AG10803 (cell line): ENCODE results near the gene ANO6.

ENCODE experiments used
- DNase-seq: peaks from one replicate; pipeline ENCODE4 v3.0.0; 2010; ENCODE audit warnings: low read depth
- H3K4me3 ChIP-seq: 2 replicates; pipeline ENCODE4 v1.5.1; 2011; ENCODE audit warnings: mild to moderate bottlenecking, low read length, control low read depth
- CTCF ChIP-seq: conservative IDR thresholded peaks from 2 replicates; pipeline ENCODE4 v1.5.1; 2011; ENCODE audit warnings: mild to moderate bottlenecking, low read length, control low read depth, inconsistent platforms

ANO6 gene

GRCh38 chr12:45182511-45182910 is 33.4 kb upstream of the ANO6 start:
- TF ChIP-seq CTCF: no peak
- no peak overlapping the region for H3K4me3 ChIP-seq
- DNase-seq: no peak

- peak; percentile 29 for DNase-seq
- H3K4me3 ChIP-seq: no peak overlapping the region
- TF ChIP-seq CTCF: peak; percentile 74
Measured at GRCh38 chr12:45183246-45183645, 32.6 kb upstream of the ANO6 start.

DNA sequence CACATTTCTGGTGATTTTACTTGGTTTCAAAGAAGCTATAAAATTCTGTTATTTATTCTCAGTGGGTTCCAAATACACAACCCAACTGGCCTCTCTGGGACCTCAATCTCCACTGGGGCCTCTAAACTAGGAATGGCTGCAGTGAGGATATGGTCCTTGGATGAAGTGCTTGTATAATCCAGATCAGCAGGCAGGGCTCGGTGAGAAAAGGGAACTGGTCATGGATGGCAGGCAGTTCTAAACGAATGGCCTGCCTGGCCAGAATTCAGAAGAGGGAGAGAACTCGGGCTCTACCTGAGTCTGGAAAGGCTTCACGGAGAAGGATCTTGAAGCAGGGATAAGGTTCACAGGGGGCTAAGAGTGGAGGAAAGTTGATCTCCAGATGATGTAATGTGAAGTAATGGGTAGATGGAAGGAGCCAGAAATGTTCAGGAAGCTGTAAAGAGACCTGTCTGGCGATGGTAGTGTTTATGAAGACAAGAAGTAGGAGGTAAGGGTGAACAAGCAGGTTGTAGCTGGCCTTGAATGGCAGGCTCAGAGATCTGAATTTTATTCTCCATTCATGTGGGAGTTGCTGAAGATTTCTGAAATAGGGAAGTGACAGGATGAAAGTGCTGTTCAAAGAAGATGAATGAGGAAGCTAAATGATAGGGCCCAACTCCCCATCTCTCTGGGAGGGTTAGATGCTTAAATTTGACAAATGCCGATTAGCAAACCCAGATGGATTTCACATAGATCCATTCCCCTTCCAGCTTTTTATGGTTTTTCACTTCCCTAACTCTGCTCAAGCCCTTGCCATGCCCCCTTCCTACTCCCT is 31.5 kb upstream of the ANO6 start:
- no peak overlapping the region for H3K4me3 ChIP-seq
- DNase-seq: peak; percentile 3
- no peak for TF ChIP-seq CTCF

- H3K4me3 ChIP-seq: no peak overlapping the region
- TF ChIP-seq CTCF: no peak
Measured at GRCh38 chr12:45186762-45187161, 29.1 kb upstream of the ANO6 start.

GRCh38 chr12:45189766-45190403 is 26.0 kb upstream of the ANO6 start:
- no peak for DNase-seq
- H3K4me3 ChIP-seq: no peak overlapping the region
- no peak for TF ChIP-seq CTCF

More at GRCh38 chr12:45186762-45187161, 29.1 kb upstream of the ANO6 start:
- no peak for DNase-seq

DNA sequence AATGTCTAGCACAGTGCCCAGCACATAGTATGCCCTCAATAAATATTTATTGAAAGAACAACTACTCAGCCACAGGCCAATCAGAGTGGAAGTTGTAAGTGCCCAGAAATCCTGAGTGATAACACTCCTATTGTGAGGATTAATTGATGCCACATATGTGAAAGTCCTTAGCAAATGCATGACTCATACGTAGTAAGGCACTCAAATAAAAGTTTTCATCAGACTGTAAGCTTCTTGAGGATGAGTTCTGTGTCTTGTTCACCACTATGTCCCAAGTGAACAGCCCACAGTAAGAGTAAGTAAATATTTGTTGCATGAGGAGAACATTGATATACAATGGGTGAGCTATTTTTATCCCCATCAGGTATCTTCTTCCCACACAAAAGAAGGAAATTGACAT is 24.7 kb upstream of the ANO6 start:
- TF ChIP-seq CTCF: no peak
- H3K4me3 ChIP-seq: no peak overlapping the region
- DNase-seq: peak; percentile 65

GRCh38 chr12:45192707-45193106 is 23.2 kb upstream of the ANO6 start:
- TF ChIP-seq CTCF: no peak
- no peak for DNase-seq
- no peak overlapping the region for H3K4me3 ChIP-seq
